Measurements from ENCODE around the gene C5orf24. TPM values are rescaled to one million over a fixed set of nuclear protein-coding genes. Genes with fewer than 3 reads are reported as not detected.

The C5orf24 gene
- total and polyA plus RNA-seq, 4 donors = 14.5 to 48.9 (median 23.4) TPM

GRCh38 chr5:134891473-134891872, 45.7 kb downstream of the C5orf24 start:
- no peaks in the 10 kb centered on the region for H3K27me3 ChIP-seq (ENCODE audit: control insufficient read depth in 4 of 4, insufficient read depth in 4 of 4, low read length in 3 of 4)
- peaks cover 0 to 9% (median 8%) of the 10 kb centered on the region in 4 donors for H3K4me1 ChIP-seq (ENCODE audit: control insufficient read depth in 4 of 4, insufficient read depth in 4 of 4, low read length in 3 of 4)
- no peak overlapping the region for H3K27ac ChIP-seq (ENCODE audit: low read depth in 1 of 2, low read length in 2 of 2)
- H3K36me3 ChIP-seq (ENCODE audit: control insufficient read depth in 4 of 4, insufficient read depth in 3 of 4, low read depth in 1 of 4, low read length in 3 of 4) = peaks cover 0 to 4% (median 3%) of the 10 kb centered on the region in 4 donors
- TF ChIP-seq ATF3 (IDR thresholded peaks at IDR 0.05) (no peak), EGR1 (IDR thresholded peaks at IDR 0.05; ENCODE audit: low read depth in 2 of 2) (no peak), FOXA2 (IDR thresholded peaks at IDR 0.05) (no peak), HNF4G (IDR thresholded peaks at IDR 0.05) (no peak), JUND (IDR thresholded peaks at IDR 0.05) (no peak), HNF4A (conservative IDR thresholded peaks at IDR 0.05) (no peak), ZBTB33 (IDR thresholded peaks at IDR 0.05) (no peak), RAD21 (IDR thresholded peaks at IDR 0.05) (no peak), NR2F2 (IDR thresholded peaks at IDR 0.05) (no peak)
- DNase-seq (ENCODE audit: low spot score) = no peak
- no peak overlapping the region for H3K9ac ChIP-seq (ENCODE audit: low read depth in 1 of 2, low read length in 2 of 2)
- no peaks in the 10 kb centered on the region for H3K9me3 ChIP-seq (ENCODE audit: control insufficient read depth in 4 of 4, low read length in 3 of 4)
- WGBS = 100% methylated on average over 1 of the region's 1 CpG
- no peak overlapping the region for H3K4me3 ChIP-seq (ENCODE audit: low read depth in 1 of 3, low read length in 3 of 3)

- H3K27ac ChIP-seq (ENCODE audit: low read depth in 1 of 2, low read length in 2 of 2) = no peak overlapping the region
- no peaks in the 10 kb centered on the region for H3K27me3 ChIP-seq (ENCODE audit: control insufficient read depth in 4 of 4, insufficient read depth in 4 of 4, low read length in 3 of 4)
- H3K36me3 ChIP-seq (ENCODE audit: control insufficient read depth in 4 of 4, insufficient read depth in 3 of 4, low read depth in 1 of 4, low read length in 3 of 4) = peaks cover 0 to 4% (median 3%) of the 10 kb centered on the region in 4 donors
- WGBS = 94% methylated on average over 3 of the region's 3 CpGs
- no peak overlapping the region for H3K9ac ChIP-seq (ENCODE audit: low read depth in 1 of 2, low read length in 2 of 2)
- no peaks in the 10 kb centered on the region for H3K9me3 ChIP-seq (ENCODE audit: control insufficient read depth in 4 of 4, low read length in 3 of 4)
- H3K4me3 ChIP-seq (ENCODE audit: low read depth in 1 of 3, low read length in 3 of 3) = no peak overlapping the region
- no peak for TF ChIP-seq FOXA2 (IDR thresholded peaks at IDR 0.05)
- no peak for TF ChIP-seq RXRA (IDR thresholded peaks at IDR 0.05)
- no peak for TF ChIP-seq ZBTB33 (IDR thresholded peaks at IDR 0.05)
- no peak for TF ChIP-seq REST (IDR thresholded peaks at IDR 0.05)
- no peak for TF ChIP-seq CTCF (IDR thresholded peaks at IDR 0.05; ENCODE audit: low read depth, low read length, missing input control)
- no peak for TF ChIP-seq FOXA1 (IDR thresholded peaks at IDR 0.05)
- no peak for TF ChIP-seq YY1 (IDR thresholded peaks at IDR 0.05)
- TF ChIP-seq HNF4A (conservative IDR thresholded peaks at IDR 0.05) = no peak
- TF ChIP-seq RAD21 (IDR thresholded peaks at IDR 0.05) = no peak
- no peak for TF ChIP-seq MAX (IDR thresholded peaks at IDR 0.05)
- TF ChIP-seq NR2F2 (IDR thresholded peaks at IDR 0.05) = no peak
- TF ChIP-seq TAF1 (conservative IDR thresholded peaks at IDR 0.05) = no peak
- no peak for TF ChIP-seq ATF3 (IDR thresholded peaks at IDR 0.05)
- TF ChIP-seq JUND (IDR thresholded peaks at IDR 0.05) = no peak
- TF ChIP-seq HNF4G (IDR thresholded peaks at IDR 0.05) = no peak
- no peak for TF ChIP-seq SP1 (IDR thresholded peaks at IDR 0.05)
- TF ChIP-seq GABPA (IDR thresholded peaks at IDR 0.05 in 1 of 2, conservative IDR thresholded peaks at IDR 0.05 in 1 of 2) = no peak
- peaks cover 0 to 9% (median 8%) of the 10 kb centered on the region in 4 donors for H3K4me1 ChIP-seq (ENCODE audit: control insufficient read depth in 4 of 4, insufficient read depth in 4 of 4, low read length in 3 of 4)
- no peak for DNase-seq (ENCODE audit: low spot score)
Observed at GRCh38 chr5:134892282-134892681, 46.5 kb downstream of the C5orf24 start.

Measured in liver (tissue), 9 donors.